HEK293T (cell line): Measurements from ENCODE around the gene TCERG1L.

Experiments used
- ARNT ChIP-seq: fragments of 450-650 bp; IDR thresholded peaks from 2 replicates; pipeline ENCODE4 v1.6.1; 2017; ENCODE audit warnings: mild to moderate bottlenecking
- BHLHE40 ChIP-seq: fragments of 450-650 bp; IDR thresholded peaks from 2 replicates; pipeline ENCODE4 v1.6.1; 2016; ENCODE audit warnings: mild to moderate bottlenecking, moderate library complexity, borderline replicate concordance
- FOXA1 ChIP-seq: fragments of 450-650 bp; IDR thresholded peaks from 2 replicates; pipeline ENCODE4 v1.6.1; 2016; ENCODE audit warnings: mild to moderate bottlenecking
- FOXM1 ChIP-seq: fragments of 450-650 bp; IDR thresholded peaks from 2 replicates; pipeline ENCODE4 v1.6.1; 2017; ENCODE audit warnings: mild to moderate bottlenecking, borderline replicate concordance
- SP1 ChIP-seq: fragments of 450-650 bp; IDR thresholded peaks from 2 replicates; pipeline ENCODE4 v1.6.1; 2017
- ZNF384 ChIP-seq: fragments of 450-650 bp; IDR thresholded peaks from 2 replicates; pipeline ENCODE4 v1.6.1; 2016

- TF ChIP-seq ZNF384 (no peak), FOXM1 (no peak), BHLHE40 (no peak), SP1 (no peak), FOXA1 (no peak), ARNT (no peak)
Measured at GRCh38 chr10:131201741-131202515, 109.6 kb downstream of the TCERG1L start.
